ENCODE data around the gene TENM4. TPM values are rescaled to one million over a fixed set of nuclear protein-coding genes. Genes with fewer than 3 reads are reported as not detected.

Gene TENM4
- total RNA-seq, 4 donors from 2014 or later, result 5.5 to 12.3 (median 8.9) TPM

- no peak for ATAC-seq
- Histone ChIP-seq H3K9me3 (no peaks in the 10 kb centered on the region), H3K27me3 (no peaks in the 10 kb centered on the region), H3K27ac (no peak overlapping the region), H3K4me3 (no peak overlapping the region), H3K36me3 (no peaks in the 10 kb centered on the region), H3K4me1 (no peaks in the 10 kb centered on the region)
- 100% methylated on average over 3 of the region's 6 CpGs; no CpG with 5 or more reads in 1 of the 2 donors for WGBS, 2 donors (ENCODE audit: low coverage in 1 of 2)
- no peak for TF ChIP-seq CTCF (IDR thresholded peaks at IDR 0.05)
These were observed 669.9 kb downstream of the TENM4 start for GRCh38 chr11:78770931-78771330.

- 74 to 87% methylated on average over 2 to 5 of the region's 5 CpGs for WGBS, 2 donors (ENCODE audit: low coverage in 1 of 2)
- Histone ChIP-seq H3K27me3 (no peaks in the 10 kb centered on the region), H3K9me3 (no peaks in the 10 kb centered on the region), H3K4me3 (no peak overlapping the region), H3K4me1 (no peaks in the 10 kb centered on the region), H3K36me3 (no peaks in the 10 kb centered on the region), H3K27ac (no peak overlapping the region)
- TF ChIP-seq POLR2A (IDR thresholded peaks at IDR 0.05), result no peak
- TF ChIP-seq POLR2AphosphoS5 (IDR thresholded peaks at IDR 0.05), result no peak
- TF ChIP-seq CTCF (IDR thresholded peaks at IDR 0.05), result no peak
- TF ChIP-seq EP300 (IDR thresholded peaks at IDR 0.05), result no peak
- no peak for ATAC-seq
These were observed 671.9 kb downstream of the TENM4 start for GRCh38 chr11:78768971-78769370.

GRCh38 chr11:78768345-78768744 is 672.5 kb downstream of the TENM4 start:
- no peak for ATAC-seq
- Histone ChIP-seq H3K9me3 (no peaks in the 10 kb centered on the region), H3K27ac (no peak overlapping the region), H3K36me3 (no peaks in the 10 kb centered on the region), H3K27me3 (no peaks in the 10 kb centered on the region), H3K4me1 (no peaks in the 10 kb centered on the region), H3K4me3 (no peak overlapping the region)
- 100% methylated on average over 2 of the region's 3 CpGs for WGBS, 2 donors (ENCODE audit: low coverage in 1 of 2)
- TF ChIP-seq EP300 (IDR thresholded peaks at IDR 0.05) (no peak), POLR2AphosphoS5 (IDR thresholded peaks at IDR 0.05) (no peak), CTCF (IDR thresholded peaks at IDR 0.05) (no peak), POLR2A (IDR thresholded peaks at IDR 0.05) (no peak)

GRCh38 chr11:78767027-78767932 is 673.5 kb downstream of the TENM4 start:
- no peak for TF ChIP-seq POLR2A (IDR thresholded peaks at IDR 0.05)
- TF ChIP-seq EP300 (IDR thresholded peaks at IDR 0.05), result no peak
- no peak for TF ChIP-seq POLR2AphosphoS5 (IDR thresholded peaks at IDR 0.05)
- no peak for TF ChIP-seq CTCF (IDR thresholded peaks at IDR 0.05)
- H3K36me3 ChIP-seq, result no peaks in the 10 kb centered on the region
- no peak for ATAC-seq
- no peak overlapping the region for H3K4me3 ChIP-seq
- no peaks in the 10 kb centered on the region for H3K27me3 ChIP-seq
- WGBS, 2 donors (ENCODE audit: low coverage in 1 of 2), result 85 to 97% methylated on average over 5 to 7 of the region's 8 CpGs
- H3K27ac ChIP-seq, result no peak overlapping the region
- H3K9me3 ChIP-seq, result no peaks in the 10 kb centered on the region
- no peaks in the 10 kb centered on the region for H3K4me1 ChIP-seq

GRCh38 chr11:78764946-78765345 is 675.9 kb downstream of the TENM4 start:
- TF ChIP-seq POLR2A (IDR thresholded peaks at IDR 0.05), result no peak
- TF ChIP-seq CTCF (IDR thresholded peaks at IDR 0.05), result no peak
- TF ChIP-seq EP300 (IDR thresholded peaks at IDR 0.05), result no peak
- TF ChIP-seq POLR2AphosphoS5 (IDR thresholded peaks at IDR 0.05), result no peak
- Histone ChIP-seq H3K27ac (no peak overlapping the region), H3K4me1 (peaks cover 0 to under 1% (median 0%) of the 10 kb centered on the region in 3 donors), H3K4me3 (no peak overlapping the region), H3K36me3 (no peaks in the 10 kb centered on the region), H3K9me3 (no peaks in the 10 kb centered on the region), H3K27me3 (no peaks in the 10 kb centered on the region)
- 76 to 80% methylated on average over 2 to 4 of the region's 4 CpGs for WGBS, 2 donors (ENCODE audit: low coverage in 1 of 2)
- no peak for ATAC-seq
